B cell (primary cell): ENCODE data around the gene MIS18BP1. TPM values are rescaled to one million over a fixed set of nuclear protein-coding genes. Genes with fewer than 3 reads are reported as not detected.
"Not testable (repeated sequence)": the region's sequence is repeated elsewhere in the genome, so short reads cannot be mapped to it uniquely, and the experiment has no call there.

ENCODE experiments used
- ATAC-seq: fragments of 200-7000 bp; cut with Tn5 transposase; one replicate; pipeline ENCODE4 v1.10.0; 2021; ENCODE audit warnings: low read depth, mild to moderate bottlenecking, moderate number of reproducible peaks, moderate library complexity
- CTCF ChIA-PET: fragments of 350-600 bp; sonication (Branson Sonifier 250); formaldehyde crosslinking; loops from one replicate; lab custom pipeline; 2021; ENCODE audit warnings: antibody characterized with exemption, inconsistent platforms; lab: Charles Lee
- POLR2A ChIA-PET: fragments of 350-600 bp; sonication (Branson Sonifier 250); formaldehyde crosslinking; loops from one replicate; lab custom pipeline; 2021; ENCODE audit warnings: antibody characterized with exemption; lab: Charles Lee
- DNase-seq: peaks from one replicate; pipeline ENCODE4 v3.0.0; 2013
- H2AFZ ChIP-seq: 2 replicates; pipeline ENCODE4 v1.6.1; 2012; ENCODE audit warnings: mild to moderate bottlenecking, low read depth, low read length; ENCODE audit not compliant: insufficient read depth, poor library complexity, severe bottlenecking
- H3K27ac ChIP-seq, 2 donors: 1 replicate in 1 of 2; 2 replicates in 1 of 2; pipeline ENCODE4 v1.5.1; 2012 to 2013; ENCODE audit warnings: low read length in 2 of 2, mild to moderate bottlenecking in 2 of 2, moderate library complexity in 1 of 2
- H3K27me3 ChIP-seq, 4 experiments: fragments of 200-600 bp in 1 of 4; sonication (generic) in 1 of 4; replicated peaks in 1 of 4; 1 replicate in 2 of 4; 2 replicates in 2 of 4; pipeline versions ENCODE4 v1.6.1 to v1.7.0; 2013 to 2016; ENCODE audit warnings: low read length in 3 of 4, mild to moderate bottlenecking in 2 of 4, mixed read lengths in 1 of 4, moderate library complexity in 1 of 4; ENCODE audit not compliant: insufficient read depth in 4 of 4, control insufficient read depth in 3 of 4; ENCODE audit errors: control extremely low read depth in 1 of 4
- H3K36me3 ChIP-seq, 2 experiments: replicated peaks in 1 of 2; 1 replicate in 1 of 2; 2 replicates in 1 of 2; pipeline versions ENCODE4 v1.6.1 to v1.7.1; 2013; ENCODE audit warnings: low read length in 1 of 2; ENCODE audit not compliant: insufficient read depth in 2 of 2, control insufficient read depth in 1 of 2; ENCODE audit errors: control extremely low read depth in 1 of 2, extremely low read depth in 1 of 2
- H3K4me1 ChIP-seq, 2 donors: fragments of 200-600 bp in 1 of 2; sonication (generic) in 1 of 2; 1 replicate in 1 of 2; 2 replicates in 1 of 2; pipeline versions ENCODE4 v1.5.1 to v1.6.1; 2013 to 2017; ENCODE audit warnings: low read length in 2 of 2; ENCODE audit not compliant: control insufficient read depth in 2 of 2, insufficient read depth in 2 of 2
- H3K4me2 ChIP-seq: replicated peaks from 2 replicates; pipeline ENCODE3; 2012; ENCODE audit warnings: mild to moderate bottlenecking, low read depth, low read length; ENCODE audit not compliant: poor library complexity, severe bottlenecking
- H3K4me3 ChIP-seq, 5 experiments: fragments of 200-600 bp in 1 of 5; sonication (generic) in 1 of 5; 1 replicate in 3 of 5; 2 replicates in 2 of 5; pipeline versions ENCODE4 v1.5.1 to v1.7.0; 2011 to 2016; ENCODE audit warnings: low read length in 4 of 5, mild to moderate bottlenecking in 4 of 5, low read depth in 2 of 5, control low read depth in 1 of 5, moderate library complexity in 1 of 5; ENCODE audit not compliant: insufficient read depth in 1 of 5; ENCODE audit errors: control extremely low read depth in 1 of 5, extremely low read depth in 1 of 5
- H3K79me2 ChIP-seq: fragments of 200-600 bp; sonication (generic); one replicate; pipeline ENCODE4 v1.6.0; 2016; ENCODE audit warnings: low read length; ENCODE audit not compliant: control insufficient read depth, insufficient read depth
- H3K9ac ChIP-seq: fragments of 200-600 bp; sonication (generic); 2 replicates; pipeline ENCODE4 v1.6.1; 2017; ENCODE audit warnings: mild to moderate bottlenecking, low read length, moderate library complexity
- H3K9me3 ChIP-seq, 3 donors: one replicate each; pipeline versions ENCODE4 v1.6.1 to v1.7.1; 2013; ENCODE audit warnings: low read length in 2 of 3; ENCODE audit not compliant: control insufficient read depth in 2 of 3, insufficient read depth in 1 of 3; ENCODE audit errors: control extremely low read depth in 1 of 3
- H4K20me1 ChIP-seq: 2 replicates; pipeline ENCODE4 v1.6.0; 2012; ENCODE audit warnings: mild to moderate bottlenecking, low read length; ENCODE audit not compliant: insufficient read depth, control insufficient read depth, poor library complexity, severe bottlenecking
- H3K27ac Mint-ChIP-seq: one replicate; pipeline ENCODE4 v1.8.0; 2021; ENCODE audit warnings: mixed read lengths
- H3K27me3 Mint-ChIP-seq: one replicate; pipeline ENCODE4 v1.8.0; 2021; ENCODE audit warnings: mixed read lengths
- H3K4me1 Mint-ChIP-seq: one replicate; pipeline ENCODE4 v1.8.0; 2021; ENCODE audit warnings: mixed read lengths
- H3K4me3 Mint-ChIP-seq: one replicate; pipeline ENCODE4 v1.8.0; 2021; ENCODE audit warnings: mixed read lengths
- H3K9me3 Mint-ChIP-seq: one replicate; pipeline ENCODE4 v1.8.0; 2022; ENCODE audit warnings: mixed read lengths; ENCODE audit not compliant: insufficient read depth
- CTCF ChIP-seq: fragments of 200-600 bp; IDR thresholded peaks from one replicate; pipeline ENCODE4 v1.8.0; 2022; ENCODE audit warnings: antibody characterized with exemption, mild to moderate bottlenecking
- EZH2 ChIP-seq: IDR thresholded peaks from 2 replicates; pipeline ENCODE4 v1.6.1; 2012; ENCODE audit warnings: borderline replicate concordance, low read depth, mild to moderate bottlenecking, moderate library complexity, low read length; ENCODE audit not compliant: insufficient read depth, poor library complexity, severe bottlenecking
- WGBS: methylation state at CpG from one replicate; pipeline ENCODE4 v1.1.5; 2013; ENCODE audit warnings: missing lambda C conversion rate; ENCODE audit not compliant: insufficient coverage; 5-methylcytosine and 5-hydroxymethylcytosine counted together
- intact Hi-C: fragments of 100-400 bp; cut with micrococcal nuclease; formaldehyde crosslinking; loops from one replicate; pipeline ENCODE4 v1.10.0; 2022
- polyA plus RNA-seq: library from polyadenylated mRNA; depleted of rRNA; stranded (reverse); fragments of >200 nt; gene quantifications from 2 replicates; pipeline ENCODE4 v1.2.3, GENCODE V29; 2012
- total RNA-seq, 2 donors: library from RNA; stranded (reverse); fragments of 120-200 nt in 1 of 2; gene quantifications; 1 replicate in 1 of 2; 2 replicates in 1 of 2; pipeline versions ENCODE4 v1.2.3 to v1.2.4, GENCODE V29; 2013 to 2022

The MIS18BP1 gene
- total and polyA plus RNA-seq, 2 donors (not counting 1 experiment from before 2014, with no cell fraction given) = 30.0 to 92.5 TPM

- H3K79me2 ChIP-seq = no peaks in the 10 kb centered on the region
- peaks cover 0 to 2% (median 0%) of the 10 kb centered on the region in 3 donors for H3K9me3 ChIP-seq
- H3K9me3 Mint-ChIP-seq = peaks cover 1% of the 10 kb centered on the region
- H3K27me3 Mint-ChIP-seq = peaks cover 3% of the 10 kb centered on the region
- ChIA-PET CTCF (no interaction called here), POLR2A (no interaction called here)
- DNase-seq (no peak), ATAC-seq (no peak)
- WGBS = 82% methylated on average over 4 of the region's 4 CpGs
- no peak overlapping the region for H3K4me3 ChIP-seq
- H3K9ac ChIP-seq = no peak overlapping the region
- no peaks in the 10 kb centered on the region for H3K27me3 ChIP-seq
- H3K4me1 ChIP-seq = no peaks in the 10 kb centered on the region
- no peak overlapping the region for H2AFZ ChIP-seq
- TF ChIP-seq EZH2 = no peak
- no peak for TF ChIP-seq CTCF
- H4K20me1 ChIP-seq = no peaks in the 10 kb centered on the region
- no peak overlapping the region for H3K27ac Mint-ChIP-seq
- H3K4me1 Mint-ChIP-seq = no peaks in the 10 kb centered on the region
- H3K36me3 ChIP-seq = no peaks in the 10 kb centered on the region
- H3K27ac ChIP-seq = no peak overlapping the region
- no peak overlapping the region for H3K4me2 ChIP-seq
- intact Hi-C loops = no loop called here
- no peak overlapping the region for H3K4me3 Mint-ChIP-seq
Measured at GRCh38 chr14:45298423-45299117, 45.6 kb upstream of the MIS18BP1 start.

- POLR2A ChIA-PET, H3K79me2 ChIP-seq, H3K4me1 ChIP-seq, H3K9me3 ChIP-seq, ATAC-seq, H3K4me3 Mint-ChIP-seq, H3K4me1 Mint-ChIP-seq, CTCF ChIA-PET, H4K20me1 ChIP-seq, H3K27ac ChIP-seq, DNase-seq, H3K9me3 Mint-ChIP-seq, H3K36me3 ChIP-seq, H3K4me2 ChIP-seq, H3K27ac Mint-ChIP-seq, intact Hi-C loops, H3K27me3 ChIP-seq, H2AFZ ChIP-seq, H3K4me3 ChIP-seq, H3K9ac ChIP-seq: not testable (repeated sequence)
- H3K27me3 Mint-ChIP-seq = peaks cover 18% of the 10 kb centered on the region
- WGBS = no CpG with 5 or more reads among the region's 1 CpG
Measured at GRCh38 chr14:45294796-45295195, 41.8 kb upstream of the MIS18BP1 start.
